AG09309 (cell line): ENCODE data around the gene EVA1A.
"Not testable (repeated sequence)": the region's sequence is repeated elsewhere in the genome, so short reads cannot be mapped to it uniquely, and the experiment has no call there.

Source experiments
- DNase-seq: peaks from one replicate; pipeline ENCODE4 v3.0.0-alpha.2; 2010; ENCODE audit warnings: low read depth
- H3K4me3 ChIP-seq: 2 replicates; pipeline ENCODE4 v1.5.1; 2011; ENCODE audit warnings: mild to moderate bottlenecking, low read depth, low read length, moderate library complexity; ENCODE audit not compliant: control insufficient read depth
- CTCF ChIP-seq: IDR thresholded peaks from 2 replicates; pipeline ENCODE4 v1.5.1; 2011; ENCODE audit warnings: mild to moderate bottlenecking, low read depth, low read length, inconsistent platforms; ENCODE audit not compliant: insufficient read depth, control insufficient read depth; ENCODE audit errors: missing control alignments

EVA1A gene

GRCh38 chr2:75489721-75490120, 71.0 kb downstream of the EVA1A start:
- no peak for DNase-seq
- H3K4me3 ChIP-seq: no peak overlapping the region
- TF ChIP-seq CTCF: no peak

GRCh38 chr2:75488157-75488556, 72.6 kb downstream of the EVA1A start:
- no peak overlapping the region for H3K4me3 ChIP-seq
- no peak for TF ChIP-seq CTCF
- no peak for DNase-seq

- not testable (repeated sequence) for H3K4me3 ChIP-seq, DNase-seq
Observed at GRCh38 chr2:75486735-75487134, 74.0 kb downstream of the EVA1A start.

GRCh38 chr2:75484840-75485239, 75.9 kb downstream of the EVA1A start:
- DNase-seq: no peak
- no peak overlapping the region for H3K4me3 ChIP-seq
- TF ChIP-seq CTCF: no peak

GRCh38 chr2:75483878-75484277, 76.9 kb downstream of the EVA1A start:
- no peak for DNase-seq
- no peak for TF ChIP-seq CTCF

GRCh38 chr2:75482398-75482797, 78.3 kb downstream of the EVA1A start:
- no peak overlapping the region for H3K4me3 ChIP-seq
- TF ChIP-seq CTCF: no peak

More at GRCh38 chr2:75483878-75484277, 76.9 kb downstream of the EVA1A start:
- H3K4me3 ChIP-seq: no peak overlapping the region

GRCh38 chr2:75480971-75481836, 79.5 kb downstream of the EVA1A start:
- DNase-seq: no peak
- TF ChIP-seq CTCF: peak; percentile 57
- no peak overlapping the region for H3K4me3 ChIP-seq

More at GRCh38 chr2:75482398-75482797, 78.3 kb downstream of the EVA1A start:
- no peak for DNase-seq

GRCh38 chr2:75477696-75478095, 83.0 kb downstream of the EVA1A start:
- not testable (repeated sequence) for H3K4me3 ChIP-seq, DNase-seq
